Activated CD8-positive, alpha-beta T cell treated with anti-CD3 and anti-CD28 coated beads for 36 hours (primary cell): ENCODE data around the gene RGS17. TPM values are rescaled to one million over a fixed set of nuclear protein-coding genes. Genes with fewer than 3 reads are reported as not detected.

Experiments used
- ATAC-seq: fragments of 200-7000 bp; cut with Tn5 transposase; one replicate; pipeline ENCODE4 v1.10.0; 2021; ENCODE audit warnings: mild to moderate bottlenecking, moderate library complexity
- CTCF ChIA-PET: fragments of 350-600 bp; sonication (Branson Sonifier 250); formaldehyde crosslinking; loops from one replicate; lab custom pipeline; 2021; ENCODE audit warnings: antibody characterized with exemption; lab: Charles Lee
- POLR2A ChIA-PET: fragments of 350-600 bp; sonication (Branson Sonifier 250); formaldehyde crosslinking; loops from one replicate; lab custom pipeline; 2021; ENCODE audit warnings: antibody characterized with exemption; lab: Charles Lee
- DNase-seq: peaks from one replicate; pipeline ENCODE4 v3.0.0-alpha.2; 2020
- H3K27ac Mint-ChIP-seq: one replicate; pipeline ENCODE4 v1.8.0; 2021; ENCODE audit warnings: mild to moderate bottlenecking, mixed read lengths
- H3K27me3 Mint-ChIP-seq: one replicate; pipeline ENCODE4 v1.8.0; 2021; ENCODE audit warnings: mixed read lengths
- H3K36me3 Mint-ChIP-seq: one replicate; pipeline ENCODE4 v1.8.0; 2021; ENCODE audit warnings: low read depth, mixed read lengths
- H3K4me1 Mint-ChIP-seq: one replicate; pipeline ENCODE4 v1.8.0; 2021; ENCODE audit warnings: low read depth, mixed read lengths
- H3K4me3 Mint-ChIP-seq: one replicate; pipeline ENCODE4 v1.8.0; 2021; ENCODE audit warnings: mild to moderate bottlenecking, moderate library complexity, mixed read lengths
- H3K9me3 Mint-ChIP-seq: one replicate; pipeline ENCODE4 v1.8.0; 2021; ENCODE audit warnings: mixed read lengths
- CTCF ChIP-seq: fragments of 200-600 bp; IDR thresholded peaks from one replicate; pipeline ENCODE4 v1.8.0; 2022; ENCODE audit warnings: antibody characterized with exemption, mild to moderate bottlenecking
- intact Hi-C: fragments of 100-400 bp; cut with micrococcal nuclease; formaldehyde crosslinking; loops from one replicate; pipeline ENCODE4 v1.10.0; 2022
- total RNA-seq, 2 experiments: library from RNA; stranded (reverse); gene quantifications; one replicate each; pipeline ENCODE4 v1.2.3, GENCODE V29; 2021

RGS17 gene
- total RNA-seq, 2 experiments from 2014 or later = not detected

DNA sequence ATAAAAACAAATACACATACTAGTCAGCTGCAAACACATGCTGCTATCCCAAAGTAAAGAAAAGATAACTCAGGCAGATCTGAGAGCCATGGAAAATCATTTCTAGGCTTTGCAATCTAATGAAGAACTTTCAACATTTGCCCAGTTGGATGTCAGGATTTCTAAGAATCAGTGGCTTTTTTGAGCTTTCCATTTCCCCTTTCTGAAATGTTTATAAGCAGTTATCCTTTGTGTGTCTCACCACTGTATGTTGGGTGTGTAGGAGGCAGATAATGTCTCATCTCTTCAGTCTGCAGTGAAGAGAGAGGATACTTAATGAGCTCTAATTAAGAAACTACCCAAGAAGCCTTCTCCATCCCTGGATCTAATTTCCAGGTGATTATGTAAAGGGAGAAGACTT is 43.6 kb downstream of the RGS17 start:
- POLR2A ChIA-PET = interaction anchor here (0.6 kb wide), 1 partner anchor 67 kb away, joined by 3 read pairs; no protein-coding TSS in a partner anchor
- Mint-ChIP-seq H3K36me3 (no peaks in the 10 kb centered on the region), H3K4me3 (no peak overlapping the region), H3K27me3 (peaks cover 2% of the 10 kb centered on the region), H3K9me3 (no peaks in the 10 kb centered on the region), H3K4me1 (peaks cover under 1% of the 10 kb centered on the region), H3K27ac (no peak overlapping the region)
- DNase-seq (no peak), ATAC-seq (no peak)
- TF ChIP-seq CTCF = no peak
- intact Hi-C loops = no loop called here
- CTCF ChIA-PET = no interaction called here

- TF ChIP-seq CTCF = no peak
- CTCF ChIA-PET = no interaction called here
- no peak overlapping the region for H3K27ac Mint-ChIP-seq
- ATAC-seq = no peak
- POLR2A ChIA-PET = no interaction called here
- no peak overlapping the region for H3K4me3 Mint-ChIP-seq
- H3K4me1 Mint-ChIP-seq = no peaks in the 10 kb centered on the region
- no peaks in the 10 kb centered on the region for H3K36me3 Mint-ChIP-seq
- DNase-seq = no peak
- H3K27me3 Mint-ChIP-seq = peaks cover 5% of the 10 kb centered on the region
- intact Hi-C loops = no loop called here
- H3K9me3 Mint-ChIP-seq = no peaks in the 10 kb centered on the region
These were observed 44.7 kb downstream of the RGS17 start for GRCh38 chr6:153086225-153086990.

DNA sequence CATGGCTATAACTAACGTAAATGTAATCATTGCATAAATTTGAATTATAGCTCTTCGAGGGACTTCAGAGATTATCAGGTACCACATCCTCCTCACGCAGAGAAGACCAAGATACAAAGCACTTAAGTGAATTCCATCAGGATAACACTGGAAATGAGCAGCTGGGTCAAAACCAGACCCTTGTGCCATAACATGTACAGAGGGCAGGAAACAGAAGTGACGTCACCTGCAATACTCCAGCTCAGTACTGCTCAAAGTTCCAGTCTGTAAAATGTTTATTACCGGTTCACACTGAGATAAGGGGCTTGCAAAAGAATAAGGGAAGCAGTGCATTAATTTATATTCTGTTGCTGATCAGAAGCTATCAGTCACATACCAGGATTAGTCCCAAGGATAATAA is 45.8 kb downstream of the RGS17 start:
- Mint-ChIP-seq H3K27me3 (peaks cover 7% of the 10 kb centered on the region), H3K27ac (no peak overlapping the region), H3K4me3 (no peak overlapping the region), H3K9me3 (no peaks in the 10 kb centered on the region), H3K36me3 (no peaks in the 10 kb centered on the region), H3K4me1 (no peaks in the 10 kb centered on the region)
- ATAC-seq (no peak), DNase-seq (no peak)
- ChIA-PET POLR2A (interaction anchor here (0.6 kb wide), 1 partner anchor 255 kb away, joined by 3 read pairs; no protein-coding TSS in a partner anchor), CTCF (no interaction called here)
- intact Hi-C loops = no loop called here
- TF ChIP-seq CTCF = no peak

DNA sequence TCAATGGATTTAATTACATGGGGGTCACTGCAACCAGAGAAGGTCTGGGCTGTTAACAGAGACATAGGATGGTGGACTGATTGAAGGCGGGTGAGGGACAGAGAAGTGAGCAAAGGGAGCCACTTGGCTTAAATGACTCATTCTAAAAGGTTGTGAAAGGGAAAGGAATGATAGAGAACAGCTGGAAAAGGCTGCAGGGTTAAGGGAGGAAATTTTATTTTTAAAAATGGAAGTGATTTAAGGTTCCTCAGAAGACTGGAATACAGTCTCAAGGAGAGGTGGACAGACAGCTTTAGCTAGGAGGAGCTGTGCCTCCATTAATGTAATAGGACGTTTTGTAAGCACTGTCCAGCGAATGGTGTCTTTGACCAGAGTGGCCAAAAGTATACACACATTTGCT is 46.7 kb downstream of the RGS17 start:
- Mint-ChIP-seq H3K4me1 (no peaks in the 10 kb centered on the region), H3K9me3 (no peaks in the 10 kb centered on the region), H3K36me3 (no peaks in the 10 kb centered on the region), H3K4me3 (no peak overlapping the region), H3K27me3 (peaks cover 7% of the 10 kb centered on the region), H3K27ac (no peak overlapping the region)
- ATAC-seq (no peak), DNase-seq (no peak)
- ChIA-PET POLR2A (no interaction called here), CTCF (no interaction called here)
- no peak for TF ChIP-seq CTCF
- intact Hi-C loops = no loop called here

DNA sequence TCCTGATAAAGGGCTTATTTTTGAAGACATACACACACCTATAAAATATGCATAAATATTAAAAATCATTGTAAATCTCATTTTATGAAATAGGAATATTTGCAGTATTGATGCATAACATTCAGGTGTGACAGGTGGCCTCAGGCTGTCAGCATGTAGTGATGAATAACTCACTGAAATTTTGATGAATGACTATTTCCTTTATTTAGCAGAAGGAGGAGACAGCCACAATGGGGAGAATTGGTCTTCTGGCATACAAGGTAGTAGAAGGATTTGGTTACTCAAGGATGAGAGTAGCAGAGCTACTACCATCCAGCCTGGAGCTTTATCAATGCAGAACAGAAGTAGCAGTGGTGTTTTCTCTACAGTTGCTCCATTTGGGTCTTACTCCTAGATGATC is 47.2 kb downstream of the RGS17 start:
- intact Hi-C loops = no loop called here
- no peaks in the 10 kb centered on the region for H3K4me1 Mint-ChIP-seq
- TF ChIP-seq CTCF = no peak
- ChIA-PET CTCF (no interaction called here), POLR2A (no interaction called here)
- DNase-seq (no peak), ATAC-seq (no peak)
- H3K4me3 Mint-ChIP-seq = no peak overlapping the region
- no peaks in the 10 kb centered on the region for H3K36me3 Mint-ChIP-seq
- H3K9me3 Mint-ChIP-seq = no peaks in the 10 kb centered on the region
- H3K27me3 Mint-ChIP-seq = peaks cover 7% of the 10 kb centered on the region
- no peak overlapping the region for H3K27ac Mint-ChIP-seq
